Prostate gland (tissue), 2 donors: ENCODE results near the gene ARSJ. TPM values are rescaled to one million over a fixed set of nuclear protein-coding genes. Genes with fewer than 3 reads are reported as not detected.
"Not testable (repeated sequence)": the region's sequence is repeated elsewhere in the genome, so short reads cannot be mapped to it uniquely, and the experiment has no call there.

Source experiments
- DNase-seq: peaks from one replicate; pipeline ENCODE4 v3.0.0-alpha.2; 2019; ENCODE audit warnings: low spot score
- H3K27ac ChIP-seq, 2 donors: fragments of 200-600 bp; sonication (generic); 2 replicates each; pipeline ENCODE4 v1.5.1; 2017 to 2019
- H3K27me3 ChIP-seq: fragments of 200-600 bp; sonication (generic); replicated peaks from 2 replicates; pipeline ENCODE4 v1.5.1; 2019; ENCODE audit not compliant: insufficient read depth
- H3K36me3 ChIP-seq, 2 donors: fragments of 200-600 bp; sonication (generic); 1 replicate in 1 of 2; 2 replicates in 1 of 2; pipeline versions ENCODE4 v1.5.1 to v1.8.1; 2017 to 2019
- H3K4me1 ChIP-seq: fragments of 200-600 bp; sonication (generic); replicated peaks from 2 replicates; pipeline ENCODE4 v1.5.1; 2019
- H3K4me3 ChIP-seq, 2 donors: fragments of 200-600 bp; sonication (generic); 2 replicates each; pipeline ENCODE4 v1.5.1; 2017 to 2019
- H3K9me3 ChIP-seq: fragments of 200-600 bp; sonication (generic); 2 replicates; pipeline ENCODE4 v1.5.1; 2017
- CTCF ChIP-seq, 4 experiments: fragments of 200-600 bp in 2 of 4; fragments of 450-650 bp in 2 of 4; sonication (generic) in 2 of 4; IDR thresholded peaks; 1 replicate in 3 of 4; 2 replicates in 1 of 4; pipeline ENCODE4 v1.5.1; 2016 to 2019; ENCODE audit warnings: antibody characterized with exemption in 4 of 4, mild to moderate bottlenecking in 2 of 4, moderate library complexity in 2 of 4
- POLR2A ChIP-seq: fragments of 450-650 bp; IDR thresholded peaks from one replicate; pipeline ENCODE4 v1.6.1; 2016; ENCODE audit warnings: antibody characterized with exemption, mild to moderate bottlenecking
- POLR2AphosphoS5 ChIP-seq: sonication (generic); formaldehyde crosslinking; IDR thresholded peaks from one replicate; pipeline ENCODE4 v1.6.1; 2017; ENCODE audit warnings: antibody characterized with exemption
- WGBS: methylation state at CpG from one replicate; pipeline ENCODE4 v1.1.5; 2018; 5-methylcytosine and 5-hydroxymethylcytosine counted together
- intact Hi-C: fragments of 100-400 bp; cut with DNase I; formaldehyde crosslinking; loops from one replicate; pipeline ENCODE4 v1.14.2; 2022
- total RNA-seq, 2 donors: library from RNA; depleted of rRNA; stranded (reverse); fragments of >200 nt; gene quantifications; one replicate each; pipeline ENCODE4 v1.1.0, GENCODE V29; 2016

Gene ARSJ
- total RNA-seq, 2 donors from 2014 or later: 8.8 to 12.5 TPM

GRCh38 chr4:113945906-113946305 lies 33.5 kb downstream of the ARSJ start:
- Histone ChIP-seq H3K27me3 (no peaks in the 10 kb centered on the region), H3K4me3 (no peak overlapping the region), H3K27ac (no peak overlapping the region), H3K36me3 (no peaks in the 10 kb centered on the region), H3K9me3 (no peaks in the 10 kb centered on the region), H3K4me1 (no peaks in the 10 kb centered on the region)
- no peak for TF ChIP-seq CTCF (IDR thresholded peaks at IDR 0.05)
- no peak for TF ChIP-seq POLR2AphosphoS5
- TF ChIP-seq POLR2A: no peak
- no peak for DNase-seq
- WGBS: 74% methylated on average over 1 of the region's 1 CpG
- intact Hi-C loops: no loop called here

- 74% methylated on average over 3 of the region's 3 CpGs for WGBS
- Histone ChIP-seq H3K36me3 (no peaks in the 10 kb centered on the region), H3K4me1 (no peaks in the 10 kb centered on the region), H3K9me3 (no peaks in the 10 kb centered on the region), H3K4me3 (no peak overlapping the region), H3K27me3 (no peaks in the 10 kb centered on the region), H3K27ac (no peak overlapping the region)
- TF ChIP-seq POLR2A (no peak), POLR2AphosphoS5 (no peak), CTCF (IDR thresholded peaks at IDR 0.05) (no peak)
- intact Hi-C loops: no loop called here
- no peak for DNase-seq
Measured at GRCh38 chr4:113943863-113944262, 35.6 kb downstream of the ARSJ start.

DNA sequence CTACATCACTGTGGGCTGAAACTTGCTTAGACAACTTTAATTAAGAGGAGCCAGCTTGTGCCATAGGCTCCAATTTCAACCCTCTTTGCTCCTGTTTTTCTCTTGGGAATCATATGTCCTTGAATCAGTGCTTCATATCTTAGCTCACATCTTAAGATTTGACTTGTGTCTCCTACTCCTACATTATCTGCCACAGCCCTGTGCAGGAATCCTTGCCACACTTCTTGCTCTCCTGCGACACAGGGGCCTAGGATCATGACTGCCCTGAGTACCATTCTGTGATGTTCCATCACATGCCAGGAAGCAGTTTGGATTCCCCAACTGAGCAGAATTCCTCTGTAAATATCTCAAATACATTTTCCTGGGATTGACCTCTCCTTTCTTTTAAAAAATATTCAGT lies 36.4 kb downstream of the ARSJ start:
- Histone ChIP-seq H3K4me3 (no peak overlapping the region), H3K27ac (no peak overlapping the region), H3K4me1 (no peaks in the 10 kb centered on the region), H3K27me3 (no peaks in the 10 kb centered on the region), H3K36me3 (no peaks in the 10 kb centered on the region), H3K9me3 (no peaks in the 10 kb centered on the region)
- no peak for DNase-seq
- WGBS: 60% methylated on average over 1 of the region's 1 CpG
- intact Hi-C loops: no loop called here
- TF ChIP-seq CTCF (IDR thresholded peaks at IDR 0.05) (no peak), POLR2A (no peak), POLR2AphosphoS5 (no peak)

DNA sequence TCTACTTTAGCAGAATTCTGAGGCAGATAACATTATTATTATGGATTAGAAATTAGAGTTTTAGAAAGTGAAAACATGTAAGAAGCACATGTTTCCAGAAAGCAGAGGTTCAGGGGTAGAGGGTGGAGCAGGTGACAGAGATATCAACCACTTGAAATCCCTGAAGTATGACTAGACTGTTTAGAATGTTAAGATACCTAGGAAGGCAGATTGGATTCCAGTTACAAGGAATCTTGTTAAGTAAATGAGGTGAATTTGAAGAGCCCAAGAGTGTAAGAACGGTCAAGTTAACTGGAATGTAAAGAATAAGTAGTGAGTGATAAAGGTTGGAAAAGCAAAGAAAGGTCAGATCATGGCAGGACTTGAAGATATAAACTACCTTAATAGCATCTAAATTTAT lies 37.6 kb downstream of the ARSJ start:
- WGBS: 77% methylated on average over 1 of the region's 1 CpG
- intact Hi-C loops: no loop called here
- no peak for TF ChIP-seq POLR2A
- TF ChIP-seq POLR2AphosphoS5: no peak
- no peak for TF ChIP-seq CTCF (IDR thresholded peaks at IDR 0.05)

GRCh38 chr4:113940103-113940502 lies 39.3 kb downstream of the ARSJ start:
- DNase-seq, intact Hi-C loops, H3K36me3 ChIP-seq, H3K27ac ChIP-seq, H3K4me3 ChIP-seq, H3K27me3 ChIP-seq, H3K9me3 ChIP-seq, H3K4me1 ChIP-seq: not testable (repeated sequence)
- WGBS: 98% methylated on average over 2 of the region's 2 CpGs

More for the DNA sequence above, 37.6 kb downstream of the ARSJ start:
- DNase-seq: no peak
- Histone ChIP-seq H3K27ac (no peak overlapping the region), H3K4me3 (no peak overlapping the region), H3K4me1 (no peaks in the 10 kb centered on the region), H3K9me3 (no peaks in the 10 kb centered on the region), H3K27me3 (no peaks in the 10 kb centered on the region), H3K36me3 (no peaks in the 10 kb centered on the region)
